HG02571 (cell line): Measurements from ENCODE around the gene NET1.

Experiments
- ATAC-seq: cut with Tn5 transposase; IDR thresholded peaks from one replicate; pipeline ENCODE4 v1.9.1; 2021; ENCODE audit warnings: mild to moderate bottlenecking, moderate library complexity; ENCODE audit not compliant: unreplicated experiment

NET1 gene

GRCh38 chr10:5479481-5480161 lies 67.3 kb downstream of the NET1 start:
- no peak for ATAC-seq

- no peak for ATAC-seq
Observed at GRCh38 chr10:5480162-5480941, 68.0 kb downstream of the NET1 start.

- no peak for ATAC-seq
Observed at GRCh38 chr10:5481121-5481520, 68.8 kb downstream of the NET1 start.

- no peak for ATAC-seq
Observed at GRCh38 chr10:5482016-5482415, 69.7 kb downstream of the NET1 start.

- no peak for ATAC-seq
Observed at GRCh38 chr10:5484205-5484604, 71.8 kb downstream of the NET1 start.

- no peak for ATAC-seq
Observed at GRCh38 chr10:5485290-5485689, 72.9 kb downstream of the NET1 start.

- no peak for ATAC-seq
Observed at GRCh38 chr10:5485948-5486852, 73.8 kb downstream of the NET1 start.

- ATAC-seq = no peak
Observed at GRCh38 chr10:5486853-5487235, 74.5 kb downstream of the NET1 start.

- no peak for ATAC-seq
Observed at GRCh38 chr10:5488272-5489161, 76.2 kb downstream of the NET1 start.

GRCh38 chr10:5490032-5490431 lies 77.7 kb downstream of the NET1 start:
- no peak for ATAC-seq

GRCh38 chr10:5490698-5491464 lies 78.5 kb downstream of the NET1 start:
- ATAC-seq = no peak

- no peak for ATAC-seq
Observed at GRCh38 chr10:5491477-5491876, 79.1 kb downstream of the NET1 start.

GRCh38 chr10:5492322-5492855 lies 80.0 kb downstream of the NET1 start:
- no peak for ATAC-seq

GRCh38 chr10:5492929-5493576 lies 80.7 kb downstream of the NET1 start:
- ATAC-seq = no peak

- ATAC-seq = no peak
Observed at GRCh38 chr10:5493691-5494090, 81.3 kb downstream of the NET1 start.

- ATAC-seq = no peak
Observed at GRCh38 chr10:5494611-5495010, 82.3 kb downstream of the NET1 start.

GRCh38 chr10:5496261-5497250 lies 84.2 kb downstream of the NET1 start:
- no peak for ATAC-seq

- ATAC-seq = no peak
Observed at GRCh38 chr10:5497289-5497688, 84.9 kb downstream of the NET1 start.
